Astrocyte of the hippocampus (primary cell): Measurements from ENCODE around the gene ZNF140.

ENCODE experiments used
- DNase-seq: peaks from one replicate; pipeline ENCODE4 v3.0.0; 2011; ENCODE audit warnings: low read depth, low spot score

The ZNF140 gene

GRCh38 chr12:133080368-133081158, at the start of gene ZNF140:
ZNF140 (plus strand) TSS chr12:133080923; CDS start chr12:133081321, 398 bp downstream.
- DNase-seq = peak; percentile 99

DNA sequence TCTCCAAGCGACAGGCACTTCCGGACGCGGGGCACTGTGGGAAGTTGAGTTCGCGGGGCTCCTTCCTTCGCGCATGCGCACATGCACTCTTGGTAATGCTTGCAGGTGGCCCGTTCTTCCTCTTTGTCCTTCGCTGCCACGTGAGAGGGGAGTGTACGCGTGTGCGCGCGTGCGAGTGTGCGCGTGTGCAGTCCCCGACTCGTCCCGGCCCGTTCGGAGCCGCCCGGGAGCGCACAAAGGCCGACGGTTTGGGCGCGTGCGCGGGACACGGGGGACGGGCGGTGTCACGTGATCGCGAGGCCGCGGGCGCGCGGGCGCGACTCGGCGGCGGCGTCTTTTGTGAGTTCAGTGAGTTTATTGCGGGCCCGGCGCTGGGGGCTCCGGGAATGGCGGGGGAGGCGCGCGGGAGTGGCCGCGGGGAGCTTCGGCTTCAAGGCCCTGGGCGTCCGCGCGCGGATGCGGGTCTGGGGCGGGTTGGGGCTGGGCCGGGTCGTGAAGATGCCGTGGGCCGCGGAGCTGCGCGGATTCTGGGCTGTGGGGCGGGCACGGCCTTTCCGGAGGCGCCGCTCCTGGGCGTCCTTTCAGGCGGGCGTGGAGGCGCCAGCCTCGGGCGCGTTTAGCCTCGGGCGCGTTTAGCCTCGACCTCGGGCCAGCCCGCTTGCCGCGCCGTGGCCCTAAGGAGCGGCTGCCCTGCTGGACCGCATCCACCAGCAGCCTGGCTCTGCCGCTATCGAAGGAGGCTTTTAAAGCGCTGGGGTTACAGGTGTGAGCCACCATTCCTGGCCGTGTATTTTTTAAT, 43.3 kb upstream of the ZNF140 start, which contains the start of gene ZNF84:
Gene ZNF84, plus strand, starts transcription at position 303 of the 799 bp plus-strand sequence. CDS start 3,959 bp downstream, outside the sequence.
- peak; percentile 99 for DNase-seq

GRCh38 chr12:133038118-133038709, 42.5 kb upstream of the ZNF140 start:
- DNase-seq = no peak

DNA sequence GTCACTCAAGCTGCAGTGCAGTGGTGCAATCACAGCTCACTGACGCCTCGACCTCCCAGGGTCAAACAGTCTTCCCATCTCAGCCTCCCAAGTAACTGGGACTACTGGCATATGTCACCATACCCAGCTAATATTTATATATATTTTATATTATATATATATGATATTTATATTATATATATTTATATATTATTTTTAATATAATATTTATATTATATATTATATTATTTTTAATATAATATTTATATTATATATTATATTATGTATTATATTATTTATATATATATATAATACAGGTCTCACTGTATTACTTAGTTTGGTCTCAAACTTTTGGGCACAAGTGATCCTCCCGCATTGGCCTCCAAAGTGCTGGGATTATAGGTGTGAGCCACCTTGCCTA, 34.0 kb upstream of the ZNF140 start:
- DNase-seq = no peak

DNA sequence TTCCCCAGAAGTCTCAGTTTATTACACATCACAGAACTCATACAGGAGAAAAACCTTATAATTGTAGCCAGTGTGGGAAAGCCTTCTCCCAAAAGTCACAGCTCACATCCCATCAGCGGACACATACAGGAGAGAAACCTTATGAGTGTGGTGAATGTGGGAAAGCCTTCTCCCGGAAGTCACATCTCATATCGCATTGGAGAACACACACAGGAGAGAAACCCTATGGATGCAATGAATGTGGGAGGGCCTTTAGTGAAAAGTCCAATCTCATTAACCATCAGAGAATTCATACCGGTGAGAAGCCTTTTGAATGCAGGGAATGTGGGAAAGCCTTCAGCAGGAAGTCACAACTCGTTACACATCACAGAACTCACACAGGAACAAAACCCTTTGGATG, 23.3 kb upstream of the ZNF140 start:
- DNase-seq = peak; percentile 6

DNA sequence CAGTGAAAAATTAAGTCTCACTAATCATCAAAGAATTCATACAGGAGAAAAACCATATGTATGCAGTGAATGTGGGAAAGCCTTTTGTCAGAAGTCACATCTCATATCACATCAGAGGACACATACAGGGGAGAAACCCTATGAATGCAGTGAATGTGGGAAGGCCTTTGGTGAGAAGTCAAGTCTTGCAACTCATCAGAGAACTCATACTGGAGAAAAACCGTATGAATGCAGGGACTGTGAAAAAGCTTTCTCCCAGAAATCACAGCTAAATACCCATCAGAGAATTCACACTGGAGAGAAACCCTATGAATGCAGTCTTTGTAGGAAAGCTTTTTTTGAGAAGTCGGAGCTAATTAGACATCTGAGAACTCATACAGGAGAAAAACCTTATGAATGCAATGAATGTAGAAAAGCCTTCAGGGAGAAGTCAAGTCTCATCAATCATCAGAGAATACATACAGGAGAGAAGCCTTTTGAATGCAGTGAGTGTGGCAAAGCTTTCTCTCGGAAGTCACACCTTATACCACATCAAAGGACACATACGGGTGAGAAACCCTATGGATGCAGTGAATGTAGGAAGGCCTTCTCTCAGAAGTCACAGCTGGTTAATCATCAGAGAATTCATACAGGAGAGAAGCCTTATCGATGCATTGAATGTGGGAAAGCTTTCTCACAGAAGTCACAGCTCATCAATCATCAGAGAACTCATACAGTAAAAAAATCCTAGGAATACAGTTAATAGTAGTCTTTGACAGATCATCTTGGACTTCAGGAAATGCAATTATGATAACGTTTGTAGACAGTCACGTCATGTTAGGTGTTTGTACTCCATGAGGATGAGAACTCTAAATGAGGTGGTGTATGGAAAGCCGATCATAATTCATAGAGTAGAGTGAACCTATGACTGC, 22.3 kb upstream of the ZNF140 start:
- DNase-seq = peak; percentile 7

- no peak for DNase-seq
Measured at GRCh38 chr12:133061954-133062353, 18.8 kb upstream of the ZNF140 start.

- DNase-seq = no peak
Measured at GRCh38 chr12:133063556-133063955, 17.2 kb upstream of the ZNF140 start.

GRCh38 chr12:133073836-133074235, 6.9 kb upstream of the ZNF140 start:
- no peak for DNase-seq

- DNase-seq = peak; percentile 100
Measured at GRCh38 chr12:133080026-133080367, 726 bp upstream of the ZNF140 start.

DNA sequence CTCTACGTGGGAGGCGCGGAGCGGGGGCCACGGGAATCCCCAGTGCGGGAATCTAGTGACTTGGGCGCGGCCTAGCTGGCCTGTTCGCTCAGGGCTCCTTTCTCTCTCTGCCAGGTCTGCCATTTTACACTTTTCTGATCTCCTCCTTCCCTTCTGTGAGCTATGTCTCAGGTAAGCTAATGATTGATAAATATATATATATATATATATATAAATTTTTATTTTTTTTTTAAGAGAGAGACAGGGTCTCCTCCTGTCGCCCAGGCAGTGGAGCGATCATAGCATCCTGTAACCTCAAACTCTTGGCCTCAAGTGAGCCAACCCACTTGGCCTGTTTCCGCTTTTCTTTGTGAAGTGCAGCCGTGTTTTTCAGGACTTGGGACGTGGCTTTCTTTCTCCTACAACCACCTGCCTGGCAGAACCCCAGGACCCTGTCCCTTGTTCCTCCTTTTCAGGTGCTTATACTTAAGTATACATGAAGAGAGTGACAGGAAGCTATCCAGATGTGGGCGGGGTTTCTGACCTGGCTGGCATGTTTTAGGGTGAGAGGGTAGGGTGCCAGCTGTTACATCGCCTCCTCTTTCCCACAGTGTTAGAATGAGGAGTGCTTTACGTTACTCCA, 547 bp downstream of the ZNF140 start:
- peak; percentile 19 for DNase-seq

DNA sequence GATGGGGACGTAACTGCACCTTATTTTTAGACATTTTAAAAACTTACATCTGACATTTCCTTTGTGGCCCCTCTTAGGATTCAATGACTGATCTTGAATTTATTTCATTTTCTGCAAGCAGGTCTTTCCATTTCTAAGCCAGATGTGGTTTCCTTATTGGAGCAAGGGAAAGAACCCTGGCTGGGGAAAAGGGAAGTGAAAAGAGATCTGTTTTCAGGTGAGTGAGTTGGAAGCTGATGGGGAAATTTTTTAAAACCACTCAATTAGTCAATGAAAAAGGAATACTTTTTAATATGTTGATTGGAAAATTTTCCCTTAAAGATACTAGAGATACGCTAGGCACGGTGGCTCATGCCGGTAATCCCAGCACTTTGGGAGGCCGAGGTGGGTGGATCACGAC, 2.6 kb downstream of the ZNF140 start:
- DNase-seq = no peak

GRCh38 chr12:133105620-133106019, 24.9 kb downstream of the ZNF140 start:
- DNase-seq = peak; percentile 5

DNA sequence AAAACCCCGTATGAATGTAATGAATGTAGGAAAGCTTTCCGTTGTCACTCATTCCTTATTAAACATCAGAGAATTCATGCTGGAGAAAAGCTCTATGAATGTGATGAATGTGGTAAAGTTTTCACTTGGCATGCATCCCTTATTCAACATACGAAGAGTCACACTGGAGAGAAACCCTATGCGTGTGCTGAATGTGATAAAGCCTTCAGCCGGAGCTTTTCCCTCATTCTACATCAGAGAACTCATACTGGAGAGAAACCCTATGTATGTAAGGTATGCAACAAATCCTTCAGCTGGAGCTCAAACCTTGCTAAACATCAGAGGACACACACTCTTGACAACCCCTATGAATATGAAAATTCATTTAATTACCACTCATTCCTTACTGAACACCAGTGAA, 25.5 kb downstream of the ZNF140 start:
- peak; percentile 7 for DNase-seq

DNA sequence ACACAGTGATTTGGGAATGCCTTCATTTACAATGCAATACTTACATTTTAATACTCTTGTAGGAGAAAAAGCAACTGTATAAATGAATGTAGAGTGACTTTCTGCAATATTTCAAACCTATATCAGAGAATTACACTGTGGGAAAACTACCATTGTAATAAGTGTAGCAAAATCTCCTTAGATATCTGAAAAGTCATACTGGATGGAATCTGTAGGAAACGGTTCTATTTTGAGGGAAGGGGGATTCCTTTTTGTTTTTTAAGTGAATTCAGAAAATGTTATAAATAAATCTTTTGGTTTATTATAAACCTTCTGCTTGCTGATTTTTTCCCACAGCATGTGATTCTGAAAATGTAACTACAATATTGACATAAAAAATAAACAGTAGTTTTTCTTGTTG, 26.4 kb downstream of the ZNF140 start:
- no peak for DNase-seq

GRCh38 chr12:133108150-133108549, 27.4 kb downstream of the ZNF140 start:
- DNase-seq = no peak

- no peak for DNase-seq
Measured at GRCh38 chr12:133120385-133121191, 39.9 kb downstream of the ZNF140 start.

- DNase-seq = no peak
Measured at GRCh38 chr12:133124674-133125073, 44.0 kb downstream of the ZNF140 start.

GRCh38 chr12:133129368-133130037, 48.8 kb downstream of the ZNF140 start:
- DNase-seq = no peak
